Measurements from ENCODE around the gene ZNF341. TPM values are rescaled to one million over a fixed set of nuclear protein-coding genes. Genes with fewer than 3 reads are reported as not detected.

ZNF341 gene
- total and polyA plus RNA-seq, 9 of the 15 experiments (the other 6 are each of a cell fraction or from before 2014, with no cell fraction given), result 0.08 to 2.6 (median 1.0) TPM

DNA sequence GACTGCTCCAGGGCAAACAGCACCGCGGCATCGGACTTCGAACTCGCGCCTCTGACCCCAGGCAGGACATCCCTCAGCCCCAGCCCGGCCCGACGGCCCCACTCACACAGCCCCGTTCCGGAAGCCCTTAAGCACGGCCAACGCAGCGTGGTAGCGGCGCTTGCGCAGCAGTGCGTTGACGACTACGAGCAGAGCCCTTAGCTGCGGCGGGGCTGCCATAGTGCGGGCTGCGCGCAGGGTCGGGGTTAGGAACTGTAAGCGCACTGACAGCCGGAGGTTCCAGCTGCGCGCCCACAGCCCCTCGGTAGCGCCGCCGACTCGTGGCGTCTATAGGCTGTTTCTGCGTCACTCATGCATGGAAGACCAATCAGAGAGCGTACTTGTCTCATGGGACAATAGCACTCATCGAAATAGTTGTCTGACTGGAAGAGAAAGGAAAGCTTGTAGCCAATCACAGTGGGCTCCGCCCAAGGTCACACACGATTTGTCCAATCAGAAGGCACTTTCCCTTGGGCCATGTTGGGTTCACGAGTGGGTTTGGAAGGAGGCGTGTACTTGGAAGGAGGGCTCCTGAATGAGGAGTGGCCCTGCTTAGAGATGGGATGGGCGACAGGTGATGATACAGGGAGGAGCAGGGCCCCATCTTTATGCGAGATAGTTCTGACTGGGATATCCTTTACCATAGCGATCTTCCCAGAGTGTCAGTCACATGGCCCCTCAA, 11.6 kb upstream of the ZNF341 start, which contains the start of gene PXMP4 (continued):
- TF ChIP-seq THRA (IDR thresholded peaks at IDR 0.05) (no peak), ZNF398 (CRISPR knock-in tag; IDR thresholded peaks at IDR 0.05) (no peak), HDGF (IDR thresholded peaks at IDR 0.05) (peak; percentile 38; the same call in 1 of the 2 replicates), CBX2 (IDR thresholded peaks at IDR 0.05; ENCODE audit: insufficient read depth, low read length, poor library complexity, severe bottlenecking) (no peak), HOMEZ (CRISPR knock-in tag; IDR thresholded peaks at IDR 0.05) (no peak), CUX1 (CRISPR knock-in tag; IDR thresholded peaks at IDR 0.05) (no peak), RFX1 (IDR thresholded peaks at IDR 0.05) (no peak; the same call in 1 of the 2 replicates), RERE (CRISPR knock-in tag; IDR thresholded peaks at IDR 0.05; ENCODE audit: borderline replicate concordance) (no peak), IFI16 (CRISPR knock-in tag; IDR thresholded peaks at IDR 0.05) (no peak)

Measured in K562 (cell line).